Measurements from ENCODE around the gene SPCS1. TPM values are rescaled to one million over a fixed set of nuclear protein-coding genes. Genes with fewer than 3 reads are reported as not detected.

The SPCS1 gene
- total RNA-seq, 4 donors from 2014 or later = 49.2 to 138 (median 84.9) TPM

DNA sequence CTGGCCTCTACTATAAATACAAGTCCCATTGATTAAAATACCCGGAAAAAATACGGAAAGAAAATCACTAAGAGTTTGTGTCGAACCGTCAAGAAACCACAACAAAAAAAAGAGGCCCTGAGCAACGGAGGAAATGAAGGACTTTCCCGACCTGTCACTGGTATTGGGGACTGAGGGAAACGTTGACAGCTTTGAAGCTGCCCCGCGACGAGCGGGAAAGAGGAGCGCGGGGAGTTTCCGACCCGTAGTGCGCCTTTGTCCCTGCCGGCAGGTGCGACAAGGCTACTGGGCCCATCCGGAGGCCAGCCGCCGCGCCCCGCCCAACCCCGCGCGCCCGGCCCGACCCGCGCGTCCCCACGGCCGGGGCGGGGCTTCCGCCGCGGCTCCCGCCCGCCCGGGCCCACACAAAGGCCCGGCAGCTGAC, 20.6 kb upstream of the SPCS1 start:
- TF ChIP-seq, protein P1, sequence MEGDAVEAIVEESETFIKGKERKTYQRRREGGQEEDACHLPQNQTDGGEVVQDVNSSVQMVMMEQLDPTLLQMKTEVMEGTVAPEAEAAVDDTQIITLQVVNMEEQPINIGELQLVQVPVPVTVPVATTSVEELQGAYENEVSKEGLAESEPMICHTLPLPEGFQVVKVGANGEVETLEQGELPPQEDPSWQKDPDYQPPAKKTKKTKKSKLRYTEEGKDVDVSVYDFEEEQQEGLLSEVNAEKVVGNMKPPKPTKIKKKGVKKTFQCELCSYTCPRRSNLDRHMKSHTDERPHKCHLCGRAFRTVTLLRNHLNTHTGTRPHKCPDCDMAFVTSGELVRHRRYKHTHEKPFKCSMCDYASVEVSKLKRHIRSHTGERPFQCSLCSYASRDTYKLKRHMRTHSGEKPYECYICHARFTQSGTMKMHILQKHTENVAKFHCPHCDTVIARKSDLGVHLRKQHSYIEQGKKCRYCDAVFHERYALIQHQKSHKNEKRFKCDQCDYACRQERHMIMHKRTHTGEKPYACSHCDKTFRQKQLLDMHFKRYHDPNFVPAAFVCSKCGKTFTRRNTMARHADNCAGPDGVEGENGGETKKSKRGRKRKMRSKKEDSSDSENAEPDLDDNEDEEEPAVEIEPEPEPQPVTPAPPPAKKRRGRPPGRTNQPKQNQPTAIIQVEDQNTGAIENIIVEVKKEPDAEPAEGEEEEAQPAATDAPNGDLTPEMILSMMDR (IDR thresholded peaks at IDR 0.05) = no peak
- ATAC-seq (ENCODE audit: low FRiP score) (peak; percentile 94), DNase-seq (ENCODE audit: low spot score) (no peak)

DNA sequence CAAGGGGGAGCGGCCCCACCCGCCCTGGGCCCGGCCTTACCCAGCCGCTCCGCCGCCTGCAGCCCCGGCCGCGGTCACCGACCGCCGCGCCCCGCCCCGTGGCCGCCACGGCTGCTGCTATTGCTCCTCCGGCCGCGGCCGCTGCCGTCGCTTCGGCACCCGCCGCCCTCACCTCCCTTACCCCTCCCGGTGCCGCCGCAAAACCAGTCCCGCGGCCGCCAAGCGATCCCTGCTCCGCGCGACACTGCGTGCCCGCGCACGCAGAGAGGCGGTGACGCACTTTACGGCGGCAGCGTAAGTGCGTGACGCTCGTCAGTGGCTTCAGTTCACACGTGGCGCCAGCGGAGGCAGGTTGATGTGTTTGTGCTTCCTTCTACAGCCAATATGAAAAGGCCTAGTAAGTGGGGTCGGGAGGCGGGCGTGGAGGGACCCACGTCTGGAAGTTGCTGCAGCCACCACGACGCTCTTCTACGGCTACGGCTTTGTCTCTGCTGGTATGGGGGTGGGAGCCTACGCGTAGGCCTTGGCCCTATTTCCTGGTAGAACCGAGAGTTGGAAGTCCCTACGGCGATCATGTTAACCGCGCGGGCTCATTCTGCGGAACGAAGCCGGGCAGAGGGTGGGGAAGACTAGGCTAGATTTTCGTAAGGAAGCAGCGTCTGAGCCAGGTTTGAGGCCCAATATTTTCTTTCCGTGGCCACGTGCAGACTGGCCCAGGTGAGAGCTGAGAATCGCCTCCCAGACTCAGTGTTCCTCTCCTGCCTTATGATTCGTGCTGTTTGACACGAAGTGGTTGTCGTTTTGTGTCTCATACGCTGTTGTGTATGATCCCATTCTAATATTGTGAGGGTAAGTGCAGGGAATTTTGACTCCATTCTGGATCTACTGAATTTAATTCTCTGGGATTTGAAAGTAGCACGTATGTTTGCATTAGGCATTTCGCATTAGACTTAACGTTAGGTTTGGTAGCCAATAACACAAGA, 19.9 kb upstream of the SPCS1 start, which contains the start of the genes GNL3 and PBRM1:
Gene GNL3 (plus strand): TSS at position 324 of the 983 bp plus-strand sequence. CDS start 61 bp downstream, at position 385.
Gene PBRM1 (minus strand): TSS at position 205 of the 983 bp plus-strand sequence.
- TF ChIP-seq, protein P1 (IDR thresholded peaks at IDR 0.05) = no peak
- ATAC-seq (ENCODE audit: low FRiP score) (peak; percentile 92), DNase-seq (ENCODE audit: low spot score) (peak; percentile 72)

DNA sequence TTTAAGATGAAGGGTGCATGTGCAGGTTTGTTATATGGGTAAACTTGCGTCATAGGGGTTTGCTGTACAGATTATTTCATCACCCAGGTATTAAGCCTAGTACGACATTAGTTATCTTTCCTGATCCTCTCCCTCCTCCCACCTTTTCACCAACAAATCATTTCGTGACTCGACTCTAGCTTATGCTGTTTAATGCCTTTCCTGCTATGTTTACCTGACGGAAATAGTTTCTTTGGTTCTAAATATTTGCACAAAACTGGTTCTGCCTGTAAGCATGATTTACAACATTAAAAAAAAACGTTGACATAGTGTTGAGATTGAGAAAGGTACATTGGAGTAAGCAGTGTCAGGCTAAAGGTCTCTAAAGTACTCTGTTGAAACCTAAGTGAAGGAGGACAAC, 17.6 kb upstream of the SPCS1 start:
- no peak for DNase-seq (ENCODE audit: low spot score)
- TF ChIP-seq, protein P1 (IDR thresholded peaks at IDR 0.05) = no peak
- ATAC-seq (ENCODE audit: low FRiP score) = no peak

DNA sequence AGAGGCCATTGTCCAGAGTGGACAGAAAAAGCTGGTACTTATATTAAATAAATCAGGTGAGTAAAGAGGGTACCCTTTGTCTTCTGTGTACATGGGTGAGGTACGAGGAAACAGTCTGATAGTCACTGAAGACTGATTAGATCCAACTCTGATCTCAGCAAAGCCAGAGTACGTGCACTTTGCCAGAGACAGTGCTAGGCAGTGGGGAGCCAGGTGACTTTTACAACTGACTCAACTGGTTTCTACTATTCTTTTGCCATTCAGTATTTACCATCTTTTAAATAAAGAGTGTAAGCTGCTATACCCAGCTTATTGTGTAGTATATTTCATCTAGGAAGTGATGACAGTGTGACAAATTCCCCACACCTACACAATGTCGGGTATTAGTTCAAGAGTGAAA, 16.8 kb upstream of the SPCS1 start:
- TF ChIP-seq, protein P1 (IDR thresholded peaks at IDR 0.05) = no peak
- no peak for ATAC-seq (ENCODE audit: low FRiP score)

DNA sequence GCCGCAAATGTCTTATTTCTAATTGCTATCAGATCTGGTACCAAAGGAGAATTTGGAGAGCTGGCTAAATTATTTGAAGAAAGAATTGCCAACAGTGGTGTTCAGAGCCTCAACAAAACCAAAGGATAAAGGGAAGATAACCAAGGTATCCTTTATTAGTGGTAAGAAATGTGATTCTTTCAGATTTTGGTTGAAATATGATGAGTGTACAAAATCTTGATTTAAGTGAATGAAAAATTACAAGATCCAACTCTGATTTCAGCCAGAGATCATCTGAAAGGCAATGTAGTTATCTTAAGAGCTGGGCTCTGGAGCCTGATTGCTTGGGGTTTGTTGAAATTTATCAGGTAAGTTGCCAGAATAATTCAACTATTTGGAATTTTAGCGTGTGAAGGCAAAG, 15.3 kb upstream of the SPCS1 start:
- ATAC-seq (ENCODE audit: low FRiP score) (no peak), DNase-seq (ENCODE audit: low spot score) (no peak)
- TF ChIP-seq, protein P1 (IDR thresholded peaks at IDR 0.05) = no peak

More for the DNA sequence above, 16.8 kb upstream of the SPCS1 start:
- DNase-seq (ENCODE audit: low spot score) = no peak

DNA sequence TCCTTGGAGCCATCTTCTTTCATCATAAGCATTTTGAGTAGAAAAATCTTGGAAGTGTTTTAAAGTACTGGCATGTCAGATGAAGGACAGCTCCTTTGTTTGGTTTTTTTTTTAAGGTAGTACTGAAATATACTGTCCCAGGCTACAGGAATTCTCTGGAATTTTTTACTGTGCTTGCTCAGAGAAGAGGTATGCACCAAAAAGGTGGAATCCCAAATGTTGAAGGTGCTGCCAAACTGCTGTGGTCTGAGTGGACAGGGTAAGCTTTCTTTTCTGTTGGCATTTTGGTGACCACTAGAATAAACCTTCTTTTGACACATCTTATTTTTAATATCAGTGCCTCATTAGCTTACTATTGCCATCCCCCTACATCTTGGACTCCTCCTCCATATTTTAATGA, 12.8 kb upstream of the SPCS1 start:
- ATAC-seq (ENCODE audit: low FRiP score) = no peak
- TF ChIP-seq, protein P1 (IDR thresholded peaks at IDR 0.05) = no peak
- DNase-seq (ENCODE audit: low spot score) = no peak

Measured in omental fat pad (tissue), 4 donors.